ENCODE data around the gene ARHGAP22.

GRCh38 chr10:48548531-48549135 lies 56.2 kb downstream of the ARHGAP22 start:
- TF ChIP-seq TEAD4 (IDR thresholded peaks at IDR 0.05; ENCODE audit: borderline replicate concordance, insufficient read depth) (no peak), CTCF (IDR thresholded peaks at IDR 0.05) (no peak), SIN3A (IDR thresholded peaks at IDR 0.05; ENCODE audit: borderline replicate concordance, low read depth, low read length) (no peak), EP300 (IDR thresholded peaks at IDR 0.05; ENCODE audit: borderline replicate concordance in 1 of 2, low read depth in 1 of 2, low read length in 1 of 2) (no peak), RAD21 (IDR thresholded peaks at IDR 0.05; ENCODE audit: low read length) (no peak), POLR2AphosphoS5 (IDR thresholded peaks at IDR 0.05; ENCODE audit: low read depth, low read length) (no peak), GABPA (IDR thresholded peaks at IDR 0.05; ENCODE audit: low read depth) (no peak), MAX (IDR thresholded peaks at IDR 0.05; ENCODE audit: low read depth) (no peak), EZH2phosphoT487 (IDR thresholded peaks at IDR 0.05; ENCODE audit: borderline replicate concordance, low read depth) (no peak), ELF1 (IDR thresholded peaks at IDR 0.05) (no peak), ZBTB33 (IDR thresholded peaks at IDR 0.05; ENCODE audit: borderline replicate concordance, low read depth) (no peak), JUND (IDR thresholded peaks at IDR 0.05) (no peak)
